Measurements from ENCODE around the gene SLC49A3. TPM values are rescaled to one million over a fixed set of nuclear protein-coding genes. Genes with fewer than 3 reads are reported as not detected.

The SLC49A3 gene
- total RNA-seq, 1 experiment from 2014 or later = 0.47 TPM

GRCh38 chr4:661231-661630 is 27.7 kb downstream of the SLC49A3 start:
- Histone ChIP-seq H3K4me1 (ENCODE audit: insufficient read depth, low read length, poor library complexity, severe bottlenecking) (peaks cover 4% of the 10 kb centered on the region), H3K27ac (ENCODE audit: low read depth, low read length, poor library complexity, severe bottlenecking) (no peak overlapping the region), H3K36me3 (ENCODE audit: insufficient read depth, low read length, poor library complexity, severe bottlenecking) (no peaks in the 10 kb centered on the region), H3K27me3 (replicated peaks; ENCODE audit: insufficient read depth, low read depth, low read length, poor library complexity) (no peaks in the 10 kb centered on the region), H3K4me3 (ENCODE audit: low read depth, low read length, poor library complexity, severe bottlenecking) (no peak overlapping the region), H3K9me3 (ENCODE audit: low read depth, low read length, poor library complexity, severe bottlenecking) (no peaks in the 10 kb centered on the region)
- intact Hi-C loops (cut with micrococcal nuclease; ENCODE audit: unreplicated experiment) = no loop called here
- CTCF ChIA-PET = no interaction called here
- no TSS peak for BruUV-seq (replicated peaks)
- TF ChIP-seq EZH2 (IDR thresholded peaks at IDR 0.05; ENCODE audit: borderline replicate concordance, low read depth, low read length, poor library complexity, severe bottlenecking) = no peak
- no peak for TF ChIP-seq CTCF (conservative IDR thresholded peaks at IDR 0.05; ENCODE audit: low read depth, low read length)
- DNase-seq (ENCODE audit: low spot score) = no peak
- POLR2A ChIA-PET (ENCODE audit: low non-redundant PET) = no interaction called here

GRCh38 chr4:660401-660800 is 28.6 kb downstream of the SLC49A3 start:
- Histone ChIP-seq H3K9me3 (ENCODE audit: low read depth, low read length, poor library complexity, severe bottlenecking) (no peaks in the 10 kb centered on the region), H3K27me3 (replicated peaks; ENCODE audit: insufficient read depth, low read depth, low read length, poor library complexity) (no peaks in the 10 kb centered on the region), H3K27ac (ENCODE audit: low read depth, low read length, poor library complexity, severe bottlenecking) (no peak overlapping the region), H3K4me1 (ENCODE audit: insufficient read depth, low read length, poor library complexity, severe bottlenecking) (peaks cover 4% of the 10 kb centered on the region), H3K4me3 (ENCODE audit: low read depth, low read length, poor library complexity, severe bottlenecking) (no peak overlapping the region), H3K36me3 (ENCODE audit: insufficient read depth, low read length, poor library complexity, severe bottlenecking) (no peaks in the 10 kb centered on the region)
- no peak for DNase-seq (ENCODE audit: low spot score)
- TF ChIP-seq CTCF (conservative IDR thresholded peaks at IDR 0.05; ENCODE audit: low read depth, low read length) (no peak), EZH2 (IDR thresholded peaks at IDR 0.05; ENCODE audit: borderline replicate concordance, low read depth, low read length, poor library complexity, severe bottlenecking) (no peak)
- ChIA-PET CTCF (no interaction called here), POLR2A (ENCODE audit: low non-redundant PET) (interaction anchor here (0.8 kb wide), 1 partner anchor 14 kb away, joined by 3 read pairs; the partner anchor contains the start of genes ATP5ME and MYL5)
- no TSS peak for BruUV-seq (replicated peaks)
- intact Hi-C loops (cut with micrococcal nuclease; ENCODE audit: unreplicated experiment) = no loop called here

GRCh38 chr4:659851-660250 is 29.1 kb downstream of the SLC49A3 start:
- ChIA-PET POLR2A (ENCODE audit: low non-redundant PET) (interaction anchor here (0.8 kb wide), 1 partner anchor 14 kb away, joined by 3 read pairs; the partner anchor contains the start of genes ATP5ME and MYL5), CTCF (no interaction called here)
- no TSS peak for BruUV-seq (replicated peaks)
- no peaks in the 10 kb centered on the region for H3K36me3 ChIP-seq (ENCODE audit: insufficient read depth, low read length, poor library complexity, severe bottlenecking)
- DNase-seq (ENCODE audit: low spot score) = no peak
- intact Hi-C loops (cut with micrococcal nuclease; ENCODE audit: unreplicated experiment) = no loop called here
- TF ChIP-seq CTCF (conservative IDR thresholded peaks at IDR 0.05; ENCODE audit: low read depth, low read length) (no peak), EZH2 (IDR thresholded peaks at IDR 0.05; ENCODE audit: borderline replicate concordance, low read depth, low read length, poor library complexity, severe bottlenecking) (no peak)
- H3K4me1 ChIP-seq (ENCODE audit: insufficient read depth, low read length, poor library complexity, severe bottlenecking) = peaks cover 4% of the 10 kb centered on the region
- H3K9me3 ChIP-seq (ENCODE audit: low read depth, low read length, poor library complexity, severe bottlenecking) = no peaks in the 10 kb centered on the region
- no peaks in the 10 kb centered on the region for H3K27me3 ChIP-seq (replicated peaks; ENCODE audit: insufficient read depth, low read depth, low read length, poor library complexity)
- H3K27ac ChIP-seq (ENCODE audit: low read depth, low read length, poor library complexity, severe bottlenecking) = no peak overlapping the region
- no peak overlapping the region for H3K4me3 ChIP-seq (ENCODE audit: low read depth, low read length, poor library complexity, severe bottlenecking)

Measured in A673 (cell line).